GM10266 (cell line): ENCODE data around the gene PKNOX2.

Source experiments
- DNase-seq: peaks from one replicate; pipeline ENCODE4 v3.0.0; 2012; ENCODE audit errors: extremely low spot score
- CTCF ChIP-seq: IDR thresholded peaks from 2 replicates; pipeline ENCODE4 v1.5.1; 2012; ENCODE audit warnings: mild to moderate bottlenecking, low read depth; ENCODE audit not compliant: control insufficient read depth, insufficient read depth; ENCODE audit errors: missing control alignments

PKNOX2 gene

DNA sequence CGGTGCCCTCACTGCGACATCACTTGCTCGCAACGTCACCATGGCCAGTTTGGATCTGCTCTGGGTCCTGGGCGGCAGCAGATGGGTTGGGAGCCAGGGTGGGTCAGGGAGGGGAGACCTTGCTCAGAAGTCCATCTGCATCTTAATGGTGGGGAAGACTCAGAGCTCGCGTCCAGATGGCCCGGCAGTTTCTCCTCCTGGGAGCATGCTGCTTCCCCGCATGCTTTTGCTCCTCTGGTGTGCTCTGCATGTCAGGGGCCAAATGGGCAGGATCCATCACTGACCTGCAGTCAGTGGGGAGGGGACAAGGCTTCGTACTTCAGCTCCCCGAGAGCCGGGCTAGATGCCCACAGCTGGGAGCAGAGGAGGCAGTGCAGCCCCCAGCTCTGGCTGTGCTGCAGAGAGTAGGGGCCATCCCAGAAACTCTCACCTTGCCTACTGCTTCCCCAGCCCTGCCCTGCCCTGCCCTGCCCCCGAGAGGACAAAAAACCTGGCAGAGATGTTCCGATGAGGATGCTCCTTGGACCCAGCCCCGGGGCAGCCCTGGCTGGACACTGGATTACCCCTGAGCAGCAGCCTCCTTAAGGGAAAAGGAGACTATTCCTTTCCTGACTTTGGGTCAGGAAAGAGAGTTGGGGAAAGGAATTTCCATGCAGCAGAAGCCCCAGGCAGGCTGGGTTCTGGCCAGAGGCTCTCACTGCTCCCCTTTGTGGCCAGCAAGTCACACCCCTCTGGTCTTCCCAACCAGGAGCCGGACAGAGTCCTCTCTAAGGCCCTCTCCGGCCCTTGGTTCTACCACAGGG lies 149.9 kb downstream of the PKNOX2 start:
- DNase-seq, result no peak
- no peak for TF ChIP-seq CTCF

DNA sequence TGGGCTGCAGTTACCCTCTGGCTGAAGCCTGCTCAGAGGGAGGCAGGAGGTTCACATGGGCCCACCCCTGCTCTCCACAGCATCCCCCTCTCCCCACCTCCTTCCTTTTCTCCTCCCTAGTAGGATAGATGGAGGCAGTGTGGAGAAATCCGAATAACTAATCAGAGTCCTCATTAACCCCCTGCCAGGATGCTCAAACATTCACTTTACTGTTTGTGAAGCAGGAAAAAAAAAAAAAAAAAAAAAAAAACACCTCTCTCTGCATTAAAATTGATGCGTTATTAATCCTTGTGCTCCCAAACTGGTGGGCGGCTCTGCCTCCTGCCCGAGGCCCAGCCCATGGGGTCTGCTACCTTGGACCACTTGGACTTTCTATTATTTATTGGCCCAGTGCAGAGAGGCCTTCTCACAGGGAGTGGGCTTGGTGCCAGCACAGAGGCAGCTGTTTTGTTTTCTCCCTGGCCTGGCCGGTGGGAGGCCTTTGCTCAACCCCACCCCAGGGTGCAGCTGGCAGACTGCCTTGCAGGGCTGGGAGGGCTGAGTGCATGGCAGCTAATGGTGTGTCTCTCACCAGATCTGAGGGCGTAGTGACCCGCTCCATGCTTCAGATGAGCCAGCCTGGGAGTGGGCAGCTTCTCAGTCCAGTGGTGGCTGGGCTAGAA lies 150.7 kb downstream of the PKNOX2 start:
- TF ChIP-seq CTCF, result no peak
- DNase-seq, result no peak

GRCh38 chr11:125317416-125317815 lies 152.9 kb downstream of the PKNOX2 start:
- DNase-seq, result no peak
- TF ChIP-seq CTCF, result no peak

- no peak for TF ChIP-seq CTCF
- DNase-seq, result no peak
These were observed 155.1 kb downstream of the PKNOX2 start for GRCh38 chr11:125319649-125320048.

DNA sequence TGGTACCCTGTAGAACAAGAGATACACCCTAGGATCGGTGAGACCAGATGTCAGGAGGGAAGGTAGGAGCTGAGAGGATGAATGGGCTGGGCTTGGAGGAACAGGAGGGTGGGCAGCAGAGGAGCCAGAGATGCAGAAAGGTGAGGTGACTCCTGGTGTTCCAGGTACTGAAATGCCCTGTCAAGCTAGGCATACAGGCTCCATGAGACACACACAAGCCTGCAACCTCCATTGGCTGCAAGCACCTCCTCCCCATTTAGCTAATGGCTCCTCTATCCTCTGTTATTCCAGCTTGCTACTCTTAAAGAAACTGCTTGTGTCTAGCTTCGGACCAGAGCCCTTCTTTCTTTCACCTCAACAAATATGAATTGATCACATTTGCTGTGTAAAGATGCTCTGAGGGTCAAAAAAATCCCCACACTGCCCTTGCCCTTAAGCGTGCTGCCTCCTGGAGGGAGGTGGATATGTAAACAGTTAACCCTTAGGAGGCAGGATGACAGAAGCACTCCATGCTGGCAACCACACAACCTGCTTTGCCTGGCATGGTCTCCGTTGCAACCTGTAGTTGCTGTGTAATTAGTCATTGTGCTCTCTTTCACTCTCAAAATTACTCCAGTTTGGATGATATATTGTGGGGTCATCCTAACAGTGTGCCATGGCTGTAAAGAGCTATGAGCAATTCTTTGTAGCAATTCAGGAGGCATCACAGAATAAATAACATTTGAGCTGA lies 156.0 kb downstream of the PKNOX2 start:
- TF ChIP-seq CTCF, result no peak
- no peak for DNase-seq

DNA sequence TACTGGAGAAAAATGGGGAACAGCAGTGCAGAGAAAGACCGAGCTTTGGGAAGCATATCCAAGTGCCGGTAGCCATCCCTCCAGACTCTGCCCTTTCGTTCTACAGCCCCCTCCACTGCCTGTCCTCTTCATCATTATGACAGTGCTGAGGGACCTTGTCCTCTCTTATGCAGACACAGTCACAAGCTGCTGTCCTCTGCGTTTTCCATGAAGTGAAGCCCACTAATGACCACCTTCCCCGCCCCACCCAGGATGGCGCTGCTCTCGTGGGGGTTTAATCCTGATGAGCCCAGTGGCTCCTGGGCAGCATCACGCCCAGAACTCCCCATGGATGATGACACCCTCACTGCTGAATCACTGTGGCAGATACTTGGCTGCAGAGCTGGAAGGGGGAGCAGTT lies 157.7 kb downstream of the PKNOX2 start:
- TF ChIP-seq CTCF, result no peak
- DNase-seq, result no peak
